Right ventricle myocardium inferior (tissue), 1 donor: ENCODE results near the gene MATN4. TPM values are rescaled to one million over a fixed set of nuclear protein-coding genes. Genes with fewer than 3 reads are reported as not detected.

Experiments used
- ATAC-seq: fragments of 200-7000 bp; cut with Tn5 transposase; one replicate; pipeline ENCODE4 v1.9.1; 2020; ENCODE audit warnings: mild to moderate bottlenecking, moderate library complexity
- DNase-seq: peaks from one replicate; pipeline ENCODE4 v3.0.0; 2021; ENCODE audit errors: missing footprints
- intact Hi-C: fragments of 100-400 bp; cut with DNase I; formaldehyde crosslinking; loops from one replicate; pipeline ENCODE4 v1.11.0; 2022
- total RNA-seq: library from RNA; stranded (reverse); fragmentation: NEBNext Ultra II Directional; extraction: Animal tissue kit (Norgen Biotek cat#: 25700); gene quantifications from one replicate; pipeline ENCODE4 v1.2.1, GENCODE V29; 2021
- donor health status: DM: no; HTN: yes; CAD: no; lungs with severe emphysema.

The MATN4 gene
- total RNA-seq, 1 donor from 2014 or later = not detected

GRCh38 chr20:45299786-45300185, 8.3 kb downstream of the MATN4 start:
- ATAC-seq = no peak
- intact Hi-C loops = no loop called here
- DNase-seq = no peak

GRCh38 chr20:45297786-45298497, 10.2 kb downstream of the MATN4 start:
- ATAC-seq (no peak), DNase-seq (no peak)
- intact Hi-C loops = no loop called here

GRCh38 chr20:45294659-45295058, 13.4 kb downstream of the MATN4 start:
- intact Hi-C loops = no loop called here
- no peak for DNase-seq

GRCh38 chr20:45294003-45294368, 14.1 kb downstream of the MATN4 start:
- ATAC-seq (no peak), DNase-seq (no peak)
- intact Hi-C loops = no loop called here

More at GRCh38 chr20:45294659-45295058, 13.4 kb downstream of the MATN4 start:
- no peak for ATAC-seq

GRCh38 chr20:45293041-45294002, 14.8 kb downstream of the MATN4 start:
- ATAC-seq (peak; percentile 88), DNase-seq (peak; percentile 92)
- intact Hi-C loops = loop anchor here (2.0 kb wide), 2 partner anchors 199 to 283 kb away; no protein-coding TSS in a partner anchor

GRCh38 chr20:45292343-45292742, 15.8 kb downstream of the MATN4 start:
- intact Hi-C loops = loop anchor here (2.0 kb wide), 2 partner anchors 198 to 282 kb away; no protein-coding TSS in a partner anchor
- ATAC-seq = no peak

GRCh38 chr20:45291526-45291925, 16.6 kb downstream of the MATN4 start:
- no peak for DNase-seq
- intact Hi-C loops = no loop called here
- ATAC-seq = no peak

More at GRCh38 chr20:45292343-45292742, 15.8 kb downstream of the MATN4 start:
- no peak for DNase-seq

GRCh38 chr20:45290677-45291355, 17.3 kb downstream of the MATN4 start:
- intact Hi-C loops = no loop called here
- ATAC-seq = peak; percentile 68
- DNase-seq = peak; percentile 88

GRCh38 chr20:45289942-45290676, 18.0 kb downstream of the MATN4 start:
- no peak for DNase-seq
- no peak for ATAC-seq
- intact Hi-C loops = no loop called here

GRCh38 chr20:45288860-45289259, 19.2 kb downstream of the MATN4 start:
- ATAC-seq (no peak), DNase-seq (no peak)
- intact Hi-C loops = no loop called here

GRCh38 chr20:45288376-45288775, 19.7 kb downstream of the MATN4 start:
- intact Hi-C loops = no loop called here
- no peak for ATAC-seq
- no peak for DNase-seq

- intact Hi-C loops = no loop called here
- ATAC-seq (no peak), DNase-seq (no peak)
Observed at GRCh38 chr20:45283551-45284057, 24.5 kb downstream of the MATN4 start.

GRCh38 chr20:45282700-45283550, 25.2 kb downstream of the MATN4 start:
- intact Hi-C loops = no loop called here
- no peak for DNase-seq

GRCh38 chr20:45279992-45280391, 28.1 kb downstream of the MATN4 start:
- intact Hi-C loops = no loop called here
- no peak for DNase-seq
- no peak for ATAC-seq

More at GRCh38 chr20:45282700-45283550, 25.2 kb downstream of the MATN4 start:
- ATAC-seq = no peak

- ATAC-seq = no peak
- DNase-seq = no peak
- intact Hi-C loops = no loop called here
Observed at GRCh38 chr20:45275338-45275737, 32.8 kb downstream of the MATN4 start.

GRCh38 chr20:45269754-45270270, 38.3 kb downstream of the MATN4 start:
- intact Hi-C loops = no loop called here
- ATAC-seq (no peak), DNase-seq (no peak)

- ATAC-seq = no peak
Observed at GRCh38 chr20:45269056-45269455, 39.0 kb downstream of the MATN4 start.

More at GRCh38 chr20:45269056-45269455, 39.0 kb downstream of the MATN4 start:
- DNase-seq = no peak
- intact Hi-C loops = no loop called here
